Esophagus muscularis mucosa (tissue), 4 donors: ENCODE results near the gene PACSIN1. TPM values are rescaled to one million over a fixed set of nuclear protein-coding genes. Genes with fewer than 3 reads are reported as not detected.

Source experiments
- DNase-seq: peaks from one replicate; pipeline ENCODE4 v3.0.0-alpha.2; 2017; ENCODE audit errors: extremely low spot score
- H3K27ac ChIP-seq, 4 donors: fragments of 200-600 bp; sonication (generic); replicated peaks in 1 of 4; 1 replicate in 3 of 4; 2 replicates in 1 of 4; pipeline ENCODE4 v1.5.1; 2016 to 2019; ENCODE audit warnings: mild to moderate bottlenecking in 1 of 4
- H3K27me3 ChIP-seq, 4 donors: fragments of 200-600 bp; sonication (generic); one replicate each; pipeline versions ENCODE4 v1.5.1 to v1.6.0; 2016 to 2019
- H3K36me3 ChIP-seq, 4 donors: fragments of 200-600 bp; sonication (generic); one replicate each; pipeline ENCODE4 v1.5.1; 2016 to 2019
- H3K4me1 ChIP-seq, 4 donors: fragments of 200-600 bp; sonication (generic); one replicate each; pipeline ENCODE4 v1.5.1; 2016 to 2019
- H3K4me3 ChIP-seq, 4 donors: fragments of 200-600 bp; sonication (generic); 1 replicate in 2 of 4; 2 replicates in 2 of 4; pipeline ENCODE4 v1.5.1; 2016 to 2019; ENCODE audit warnings: mild to moderate bottlenecking in 4 of 4, moderate library complexity in 1 of 4
- H3K9me3 ChIP-seq, 4 donors: fragments of 200-600 bp; sonication (generic); 1 replicate in 3 of 4; 2 replicates in 1 of 4; pipeline ENCODE4 v1.5.1; 2016 to 2019
- CTCF ChIP-seq, 3 experiments: fragments of 200-600 bp in 2 of 3; fragments of 450-650 bp in 1 of 3; sonication (generic) in 2 of 3; IDR thresholded peaks; one replicate each; pipeline ENCODE4 v1.5.1; 2017 to 2019; ENCODE audit warnings: antibody characterized with exemption in 3 of 3, mild to moderate bottlenecking in 2 of 3, moderate library complexity in 1 of 3
- EP300 ChIP-seq: sonication (generic); formaldehyde crosslinking; IDR thresholded peaks from one replicate; pipeline ENCODE4 v1.6.1; 2017; ENCODE audit warnings: antibody characterized with exemption
- POLR2A ChIP-seq: fragments of 450-650 bp; IDR thresholded peaks from one replicate; pipeline ENCODE4 v1.6.1; 2017; ENCODE audit warnings: antibody characterized with exemption, moderate library complexity, mild to moderate bottlenecking, low read depth
- POLR2AphosphoS5 ChIP-seq, 2 donors: sonication (generic); formaldehyde crosslinking; IDR thresholded peaks; one replicate each; pipeline ENCODE4 v1.6.1; 2017; ENCODE audit warnings: antibody characterized with exemption in 2 of 2
- WGBS: methylation state at CpG from one replicate; pipeline ENCODE4 v1.1.5; 2018; 5-methylcytosine and 5-hydroxymethylcytosine counted together
- intact Hi-C: fragments of 100-400 bp; cut with DNase I; formaldehyde crosslinking; loops from one replicate; pipeline ENCODE4 v1.15.1; 2023
- total RNA-seq, 4 donors: library from RNA; depleted of rRNA; stranded (reverse); fragments of >200 nt; gene quantifications; one replicate each; pipeline versions ENCODE4 v1.1.0 to v1.2.1, GENCODE V29; 2016

The PACSIN1 gene
- total RNA-seq, 4 donors from 2014 or later, result 0.42 to 2.3 (median 1.7) TPM

GRCh38 chr6:34584694-34585093 is 118.8 kb downstream of the PACSIN1 start:
- H3K4me1 ChIP-seq, result peaks cover 12 to 35% (median 17%) of the 10 kb centered on the region in 4 donors
- TF ChIP-seq EP300 (no peak), POLR2A (no peak), POLR2AphosphoS5 (IDR thresholded peaks at IDR 0.05) (no peak), CTCF (IDR thresholded peaks at IDR 0.05) (no peak)
- H3K9me3 ChIP-seq, result no peaks in the 10 kb centered on the region
- no peak for DNase-seq
- H3K36me3 ChIP-seq, result peaks cover 0 to 35% (median 26%) of the 10 kb centered on the region in 4 donors
- intact Hi-C loops, result no loop called here
- H3K27ac ChIP-seq, result peak overlapping the region in 1 of 4 donors; percentile 43
- H3K4me3 ChIP-seq, result no peak overlapping the region
- 96% methylated on average over 9 of the region's 9 CpGs for WGBS
- H3K27me3 ChIP-seq, result no peaks in the 10 kb centered on the region

Other genes with a start within 250 kb of the PACSIN1 start
- gene HMGA1, start 229.2 kb upstream of the PACSIN1 start, total RNA-seq, result 10 to 100 TPM in 3 of 4 donors, 1 to 10 TPM in 1; 8.3 to 27.2 (median 17.5) TPM
- 10 to 100 TPM; 21.2 to 26.3 (median 23.4) TPM for gene SMIM29, start 217.1 kb upstream of the PACSIN1 start, total RNA-seq
- gene NUDT3, start 73.4 kb upstream of the PACSIN1 start, total RNA-seq, result 10 to 100 TPM; 37.1 to 57.2 (median 47.4) TPM
- 1,000 to 10,000 TPM in 3 of 4 donors, 100 to 1,000 TPM in 1; 823 to 3,592 (median 2,534) TPM for gene RPS10, start 40.0 kb upstream of the PACSIN1 start, total RNA-seq
- not detected for gene SPDEF, start 90.3 kb downstream of the PACSIN1 start, total RNA-seq
- 100 to 1,000 TPM in 3 of 4 donors, 10 to 100 TPM in 1; 88.8 to 109 (median 104) TPM for gene ILRUN, start 230.7 kb downstream of the PACSIN1 start, total RNA-seq